ENCODE results near the gene WWP2.

- TF ChIP-seq CTCF (conservative IDR thresholded peaks at IDR 0.05; ENCODE audit: low read length) (no peak), EZH2phosphoT487 (IDR thresholded peaks at IDR 0.05; ENCODE audit: borderline replicate concordance, low read depth, low read length) (no peak)
These were observed 82.3 kb downstream of the WWP2 start for GRCh38 chr16:69844441-69844840.

All from OCI-LY7 (cell line).